CD8-positive, alpha-beta memory T cell (primary cell): ENCODE measurements around the gene ARHGAP26. TPM values are rescaled to one million over a fixed set of nuclear protein-coding genes. Genes with fewer than 3 reads are reported as not detected.
"Not testable (repeated sequence)": the region's sequence is repeated elsewhere in the genome, so short reads cannot be mapped to it uniquely, and the experiment has no call there.

Experiments used
- CTCF ChIA-PET: fragments of 350-600 bp; sonication (Branson Sonifier 250); formaldehyde crosslinking; loops from one replicate; lab custom pipeline; 2021; ENCODE audit warnings: antibody characterized with exemption; lab: Charles Lee
- POLR2A ChIA-PET: fragments of 350-600 bp; sonication (Branson Sonifier 250); formaldehyde crosslinking; loops from one replicate; lab custom pipeline; 2021; ENCODE audit warnings: antibody characterized with exemption; lab: Charles Lee
- DNase-seq, 5 donors: peaks; one replicate each; pipeline versions ENCODE4 v3.0.0 to v3.0.0-alpha.2; 2020 to 2022; ENCODE audit warnings: mixed read lengths in 1 of 5
- H3K27ac ChIP-seq: one replicate; pipeline ENCODE4 v1.7.0; 2013; ENCODE audit warnings: low read depth, mild to moderate bottlenecking, low read length, moderate library complexity
- H3K27me3 ChIP-seq: 2 replicates; pipeline ENCODE4 v1.7.0; 2013; ENCODE audit warnings: low read length, mild to moderate bottlenecking; ENCODE audit not compliant: insufficient read depth, poor library complexity, severe bottlenecking
- H3K36me3 ChIP-seq: 2 replicates; pipeline ENCODE4 v1.7.0; 2013; ENCODE audit warnings: mild to moderate bottlenecking, low read length, moderate library complexity; ENCODE audit not compliant: insufficient read depth
- H3K4me1 ChIP-seq: 2 replicates; pipeline ENCODE4 v1.7.0; 2013; ENCODE audit warnings: mild to moderate bottlenecking, low read length, moderate library complexity; ENCODE audit not compliant: insufficient read depth
- H3K4me3 ChIP-seq: 2 replicates; pipeline ENCODE4 v1.7.0; 2013; ENCODE audit warnings: mild to moderate bottlenecking, low read length
- H3K9me3 ChIP-seq: 2 replicates; pipeline ENCODE4 v1.7.0; 2013; ENCODE audit warnings: mild to moderate bottlenecking, low read length
- H3K27ac Mint-ChIP-seq, 8 donors: one replicate each; pipeline ENCODE4 v1.8.0; 2020 to 2021; ENCODE audit warnings: mixed read lengths in 8 of 8, mild to moderate bottlenecking in 6 of 8, inconsistent platforms in 3 of 8, moderate library complexity in 3 of 8
- H3K27me3 Mint-ChIP-seq, 2 donors: one replicate each; pipeline ENCODE4 v1.8.0; 2020 to 2021; ENCODE audit warnings: mixed read lengths in 2 of 2, mild to moderate bottlenecking in 1 of 2, moderate library complexity in 1 of 2
- H3K36me3 Mint-ChIP-seq, 3 donors: one replicate each; pipeline ENCODE4 v1.8.0; 2020 to 2021; ENCODE audit warnings: mixed read lengths in 3 of 3, inconsistent platforms in 1 of 3, mild to moderate bottlenecking in 1 of 3
- H3K4me1 Mint-ChIP-seq, 3 donors: one replicate each; pipeline ENCODE4 v1.8.0; 2020 to 2021; ENCODE audit warnings: mixed read lengths in 3 of 3, inconsistent platforms in 1 of 3, mild to moderate bottlenecking in 1 of 3
- H3K4me3 Mint-ChIP-seq, 7 donors: one replicate each; pipeline ENCODE4 v1.8.0; 2020 to 2021; ENCODE audit warnings: mixed read lengths in 7 of 7, mild to moderate bottlenecking in 6 of 7, moderate library complexity in 4 of 7, inconsistent platforms in 2 of 7
- H3K9me3 Mint-ChIP-seq, 5 donors: one replicate each; pipeline ENCODE4 v1.8.0; 2020 to 2022; ENCODE audit warnings: mixed read lengths in 5 of 5, mild to moderate bottlenecking in 3 of 5, moderate library complexity in 2 of 5, inconsistent platforms in 1 of 5
- polyA plus RNA-seq: library from polyadenylated mRNA; unstranded; fragments of 300-500 nt; fragmentation: Illumina TruSeq; gene quantifications from one replicate; pipeline ENCODE4 v1.2.3, GENCODE V29; 2021
- total RNA-seq, 2 experiments: library from RNA; stranded (reverse); gene quantifications; one replicate each; pipeline ENCODE4 v1.2.3, GENCODE V29; 2021

Gene ARHGAP26
- total and polyA plus RNA-seq, 3 experiments from 2014 or later: 16.7 to 37.1 (median 19.7) TPM

DNA sequence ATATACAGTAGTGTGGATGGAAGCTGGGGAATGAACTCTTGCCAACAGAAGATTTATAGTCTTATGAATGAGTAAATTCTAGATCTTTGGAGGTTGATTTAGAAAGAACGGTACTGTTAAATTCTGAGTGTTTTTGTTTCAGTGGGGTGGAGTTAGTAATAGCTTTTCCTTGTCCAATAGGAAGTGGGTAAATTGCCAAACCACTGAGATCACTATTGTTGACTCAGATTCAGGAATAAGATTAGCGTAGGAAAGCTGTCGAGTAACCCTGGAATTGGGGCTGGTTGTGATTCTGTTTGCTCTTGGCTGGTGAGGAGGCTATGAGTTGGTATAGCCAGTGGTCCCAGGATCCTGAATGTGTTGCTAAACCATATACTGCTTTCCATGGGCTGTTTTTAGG is 155.6 kb downstream of the ARHGAP26 start:
- Histone ChIP-seq H3K4me1 (peaks cover 26% of the 10 kb centered on the region), H3K27me3 (no peaks in the 10 kb centered on the region), H3K4me3 (no peak overlapping the region), H3K36me3 (no peaks in the 10 kb centered on the region), H3K27ac (no peak overlapping the region), H3K9me3 (no peaks in the 10 kb centered on the region)
- DNase-seq: no peak
- POLR2A ChIA-PET: no interaction called here
- Mint-ChIP-seq H3K27ac (peak overlapping the region; percentile 59 to 93 (median 83)), H3K27me3 (peaks cover 0 to 1% of the 10 kb centered on the region in 2 donors), H3K4me1 (peaks cover 66 to 83% (median 82%) of the 10 kb centered on the region in 3 donors), H3K36me3 (peaks cover 8 to 21% (median 14%) of the 10 kb centered on the region in 3 donors), H3K4me3 (peak overlapping the region in 1 of 7 donors; percentile 12), H3K9me3 (no peaks in the 10 kb centered on the region)
- CTCF ChIA-PET: interaction anchor here (2.1 kb wide), 1 partner anchor 83 kb away, joined by 8 read pairs; no protein-coding TSS in a partner anchor

DNA sequence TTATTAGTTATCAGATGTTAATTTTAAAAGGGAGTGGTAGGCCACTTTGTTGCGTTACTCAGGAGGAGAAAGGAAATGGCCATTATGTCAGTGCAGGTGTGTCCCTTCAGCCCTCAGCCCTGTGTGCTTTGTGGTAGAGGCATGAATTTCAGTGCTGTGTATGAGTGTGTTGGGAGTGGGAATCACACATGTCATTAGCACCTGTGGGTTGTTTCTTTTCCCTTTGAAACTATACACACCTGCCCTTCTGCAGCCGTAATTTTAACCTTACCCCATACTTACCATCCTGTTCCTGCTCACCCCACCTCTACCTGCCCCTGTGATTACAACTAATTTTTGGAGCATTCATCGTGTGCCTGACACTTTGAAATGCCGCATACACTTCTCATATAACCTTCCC is 156.4 kb downstream of the ARHGAP26 start:
- no peak overlapping the region for H3K4me3 Mint-ChIP-seq
- POLR2A ChIA-PET: no interaction called here
- Histone ChIP-seq H3K27ac (no peak overlapping the region), H3K36me3 (no peaks in the 10 kb centered on the region), H3K9me3 (no peaks in the 10 kb centered on the region), H3K4me3 (no peak overlapping the region), H3K4me1 (peaks cover 26% of the 10 kb centered on the region), H3K27me3 (no peaks in the 10 kb centered on the region)
- H3K4me1 Mint-ChIP-seq: peaks cover 72 to 89% (median 89%) of the 10 kb centered on the region in 3 donors
- no peak for DNase-seq
- peaks cover 5 to 26% (median 14%) of the 10 kb centered on the region in 3 donors for H3K36me3 Mint-ChIP-seq
- peaks cover 0 to 1% of the 10 kb centered on the region in 2 donors for H3K27me3 Mint-ChIP-seq
- H3K27ac Mint-ChIP-seq: peak overlapping the region; percentile 22 to 93 (median 78)
- no peaks in the 10 kb centered on the region for H3K9me3 Mint-ChIP-seq
- CTCF ChIA-PET: interaction anchor here (2.1 kb wide), 1 partner anchor 82 kb away, joined by 8 read pairs; no protein-coding TSS in a partner anchor

DNA sequence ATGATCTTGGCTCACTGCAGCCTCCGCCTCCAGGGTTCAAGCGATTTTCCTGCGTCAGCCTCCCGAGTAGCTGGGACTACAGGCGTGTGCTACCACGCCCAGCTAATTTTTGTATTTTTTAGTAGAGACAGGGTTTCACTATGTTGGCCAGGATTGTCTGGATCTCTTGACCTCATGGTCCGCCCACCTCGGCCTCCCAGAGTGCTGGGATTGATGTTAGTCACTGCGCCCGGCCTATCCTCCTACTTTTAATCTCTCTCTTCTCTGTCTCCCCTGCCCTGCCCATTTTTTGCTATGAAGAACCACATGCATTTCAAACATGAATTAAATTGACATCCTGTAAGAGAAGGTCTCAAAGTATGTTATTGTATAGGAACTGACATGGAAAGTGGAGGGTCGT is 158.8 kb downstream of the ARHGAP26 start:
- Mint-ChIP-seq H3K4me3 (peak overlapping the region in 1 of 7 donors; percentile 8), H3K36me3 (peaks cover 17 to 48% (median 21%) of the 10 kb centered on the region in 3 donors), H3K4me1 (peaks cover 73 to 77% (median 76%) of the 10 kb centered on the region in 3 donors), H3K27ac (peak overlapping the region; percentile 86 to 97 (median 95))
- POLR2A ChIA-PET, H3K4me3 ChIP-seq, H3K9me3 ChIP-seq, CTCF ChIA-PET, DNase-seq, H3K27me3 ChIP-seq, H3K27me3 Mint-ChIP-seq, H3K9me3 Mint-ChIP-seq: not testable (repeated sequence)
- Histone ChIP-seq H3K36me3 (peaks cover 16% of the 10 kb centered on the region), H3K27ac (peak overlapping the region; percentile 40), H3K4me1 (peaks cover 25% of the 10 kb centered on the region)

DNA sequence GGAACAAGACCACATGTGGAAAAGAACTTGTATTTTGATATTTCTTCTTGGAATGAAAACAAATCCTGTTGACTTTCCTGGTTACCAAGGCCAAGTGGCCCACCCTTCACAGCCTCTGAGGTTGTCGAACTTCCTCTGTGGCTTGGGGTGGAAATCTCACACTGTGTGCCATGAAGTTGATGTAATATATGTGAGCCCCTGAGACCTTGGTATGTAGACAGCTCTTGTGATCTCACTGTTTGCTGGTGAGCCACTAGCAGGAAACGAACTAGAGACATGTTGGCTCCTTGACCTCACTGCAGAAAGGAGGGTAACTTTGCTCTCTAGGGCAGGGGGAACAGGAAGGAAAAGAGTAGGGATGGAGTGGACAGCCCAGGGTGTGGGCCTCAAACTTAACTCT is 159.4 kb downstream of the ARHGAP26 start:
- H3K36me3 Mint-ChIP-seq: peaks cover 16 to 51% (median 17%) of the 10 kb centered on the region in 3 donors
- peak; percentile 1 to 73 (median 26) for DNase-seq
- H3K9me3 Mint-ChIP-seq: no peaks in the 10 kb centered on the region
- peak overlapping the region in 5 of 7 donors; percentile 31 to 68 (median 59) for H3K4me3 Mint-ChIP-seq
- Histone ChIP-seq H3K4me1 (peaks cover 20% of the 10 kb centered on the region), H3K27me3 (no peaks in the 10 kb centered on the region), H3K27ac (peak overlapping the region; percentile 40), H3K9me3 (no peaks in the 10 kb centered on the region), H3K4me3 (no peak overlapping the region), H3K36me3 (peaks cover 16% of the 10 kb centered on the region)
- POLR2A ChIA-PET: no interaction called here
- H3K4me1 Mint-ChIP-seq: peaks cover 70 to 77% (median 74%) of the 10 kb centered on the region in 3 donors
- H3K27ac Mint-ChIP-seq: peak overlapping the region; percentile 86 to 97 (median 95)
- H3K27me3 Mint-ChIP-seq: peaks cover 0 to 1% of the 10 kb centered on the region in 2 donors
- CTCF ChIA-PET: no interaction called here

DNA sequence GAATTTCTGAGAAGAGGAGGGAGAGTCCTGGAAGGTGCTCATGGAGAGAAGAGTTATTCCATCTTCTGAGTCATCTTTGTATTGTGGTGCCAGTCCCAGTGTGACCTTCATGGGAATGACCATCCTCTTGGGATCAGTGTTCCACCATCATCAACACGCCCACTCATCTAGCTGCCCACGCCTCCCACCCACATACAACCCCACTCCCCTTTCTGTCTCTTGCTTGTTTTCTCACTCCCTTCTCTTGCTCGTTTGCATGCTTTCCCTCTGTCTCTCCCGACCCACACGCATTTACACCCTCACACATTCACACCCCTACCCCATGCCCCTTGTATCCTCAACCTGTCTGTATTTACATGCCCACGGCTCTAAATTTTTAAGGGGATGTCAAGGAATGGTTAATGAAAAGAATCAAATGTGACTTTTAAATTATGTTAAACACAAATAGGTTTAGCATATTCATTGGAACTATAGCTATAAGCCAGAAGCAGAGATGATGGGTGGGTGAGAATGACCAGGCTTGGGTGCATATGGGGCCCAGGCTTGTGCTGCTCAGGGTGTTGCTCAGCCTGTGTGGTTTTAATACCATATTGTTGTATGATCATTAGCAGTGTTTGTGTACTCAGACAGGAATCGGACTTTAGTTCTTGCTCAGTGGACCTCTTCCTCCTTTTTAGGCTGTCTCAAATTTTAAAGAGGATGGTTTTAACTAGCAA is 160.4 kb downstream of the ARHGAP26 start:
- ChIA-PET CTCF (interaction anchor here (1.3 kb wide), 1 partner anchor 9 kb away, joined by 3 read pairs; no protein-coding TSS in a partner anchor), POLR2A (no interaction called here)
- DNase-seq: no peak
- Mint-ChIP-seq H3K9me3 (no peaks in the 10 kb centered on the region), H3K4me3 (peak overlapping the region in 2 of 7 donors; percentile 59 to 68), H3K27me3 (peaks cover 0 to 1% of the 10 kb centered on the region in 2 donors), H3K36me3 (peaks cover 10 to 49% (median 19%) of the 10 kb centered on the region in 3 donors), H3K27ac (peak overlapping the region; percentile 86 to 97 (median 95)), H3K4me1 (peaks cover 67 to 74% (median 71%) of the 10 kb centered on the region in 3 donors)
- no peaks in the 10 kb centered on the region for H3K27me3 ChIP-seq
- no peaks in the 10 kb centered on the region for H3K9me3 ChIP-seq
- peaks cover 15% of the 10 kb centered on the region for H3K4me1 ChIP-seq
- H3K27ac ChIP-seq: peak overlapping the region; percentile 13
- peaks cover 16% of the 10 kb centered on the region for H3K36me3 ChIP-seq
- no peak overlapping the region for H3K4me3 ChIP-seq

DNA sequence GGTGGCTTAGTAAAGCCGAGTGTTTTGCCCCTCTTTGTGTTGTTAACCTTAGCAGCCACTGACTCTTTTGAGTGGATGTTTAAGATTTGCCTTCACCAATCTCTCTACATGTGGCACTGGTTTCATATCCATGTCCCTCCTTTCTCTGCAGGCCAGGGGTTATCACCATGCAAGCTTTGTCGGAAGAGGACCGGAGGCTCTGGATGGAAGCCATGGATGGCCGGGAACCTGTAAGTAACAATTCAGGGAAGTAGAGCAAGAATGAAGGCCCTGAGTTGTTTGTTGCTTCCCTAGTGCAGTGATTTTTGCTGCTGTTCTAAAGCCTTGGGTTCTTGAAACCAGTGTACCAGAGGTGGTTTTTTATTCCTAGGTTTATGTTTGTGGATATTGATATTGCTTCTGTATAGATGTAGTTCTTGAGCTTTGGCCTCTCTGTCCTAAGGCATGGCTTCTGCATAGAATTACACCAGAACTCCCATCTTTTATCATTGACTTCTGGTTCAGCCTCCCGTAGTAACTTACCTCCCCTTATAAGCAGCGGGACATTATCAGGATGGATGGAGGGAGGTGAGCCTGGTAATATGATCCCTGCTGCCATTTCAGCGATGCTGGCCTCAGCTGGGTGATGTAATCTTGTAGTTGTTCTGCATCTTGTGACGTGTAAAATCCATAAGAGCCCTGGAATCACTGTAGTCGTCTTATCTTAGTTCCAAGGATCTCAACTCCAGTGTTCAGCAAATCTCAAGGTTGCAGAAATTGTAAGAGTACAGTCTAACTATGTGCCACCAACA is 161.9 kb downstream of the ARHGAP26 start:
- Mint-ChIP-seq H3K4me3 (no peak overlapping the region), H3K9me3 (no peaks in the 10 kb centered on the region), H3K36me3 (peaks cover 12 to 51% (median 20%) of the 10 kb centered on the region in 3 donors), H3K27ac (peak overlapping the region in 7 of 8 donors; percentile 41 to 97 (median 91)), H3K27me3 (no peaks in the 10 kb centered on the region), H3K4me1 (peaks cover 66 to 72% (median 70%) of the 10 kb centered on the region in 3 donors)
- H3K4me3 ChIP-seq: no peak overlapping the region
- H3K36me3 ChIP-seq: peaks cover 16% of the 10 kb centered on the region
- ChIA-PET CTCF (interaction anchor here (1.4 kb wide), 1 partner anchor 10 kb away, joined by 4 read pairs; no protein-coding TSS in a partner anchor), POLR2A (no interaction called here)
- H3K27me3 ChIP-seq: no peaks in the 10 kb centered on the region
- H3K4me1 ChIP-seq: peaks cover 16% of the 10 kb centered on the region
- H3K9me3 ChIP-seq: no peaks in the 10 kb centered on the region
- H3K27ac ChIP-seq: no peak overlapping the region
- DNase-seq: no peak

DNA sequence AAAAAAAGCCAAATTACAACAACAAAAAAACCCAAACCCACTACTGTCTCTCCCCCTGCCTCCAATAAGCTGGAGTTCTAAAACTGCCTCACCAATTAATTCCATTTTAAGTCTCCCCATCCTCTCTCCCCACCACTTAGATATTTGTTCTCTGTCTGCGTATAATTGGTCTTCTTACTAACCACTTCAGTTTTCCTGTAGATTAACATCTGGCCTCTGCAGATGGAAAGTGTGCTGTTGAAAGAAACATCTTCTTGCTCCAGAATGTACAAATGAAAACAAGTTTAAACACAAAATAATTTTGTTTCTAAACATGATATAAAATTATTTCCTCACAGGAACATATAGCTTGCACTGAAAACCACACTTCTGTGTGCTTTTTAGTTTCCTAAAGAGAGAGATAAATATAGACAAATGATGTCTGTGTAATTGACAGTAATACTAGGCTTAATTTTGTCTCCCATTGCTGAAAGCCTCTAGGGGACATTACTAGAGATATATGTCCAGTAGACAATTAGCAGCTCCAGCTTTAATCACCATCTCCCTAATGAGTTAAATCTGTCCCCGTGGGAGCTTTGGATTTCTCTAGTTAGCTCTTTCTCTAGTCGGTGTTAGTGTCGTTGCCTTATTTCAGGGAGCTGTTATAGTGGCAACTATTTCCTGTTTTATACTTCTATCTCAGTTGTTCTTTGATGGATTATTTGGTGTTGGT is 164.0 kb downstream of the ARHGAP26 start:
- peaks cover 16% of the 10 kb centered on the region for H3K36me3 ChIP-seq
- H3K4me1 ChIP-seq: peaks cover 16% of the 10 kb centered on the region
- no peak overlapping the region for H3K4me3 ChIP-seq
- Mint-ChIP-seq H3K4me3 (no peak overlapping the region), H3K9me3 (no peaks in the 10 kb centered on the region), H3K36me3 (peaks cover 13 to 52% (median 18%) of the 10 kb centered on the region in 3 donors), H3K27me3 (no peaks in the 10 kb centered on the region), H3K4me1 (peaks cover 60 to 69% (median 61%) of the 10 kb centered on the region in 3 donors), H3K27ac (peak overlapping the region in 7 of 8 donors; percentile 8 to 87 (median 41))
- ChIA-PET POLR2A (interaction anchor here (1.0 kb wide), 1 partner anchor 471 kb away, joined by 3 read pairs; no protein-coding TSS in a partner anchor), CTCF (interaction anchor here (0.7 kb wide), 1 partner anchor 12 kb away, joined by 4 read pairs; no protein-coding TSS in a partner anchor)
- H3K27ac ChIP-seq: no peak overlapping the region
- no peak for DNase-seq
- no peaks in the 10 kb centered on the region for H3K9me3 ChIP-seq
- H3K27me3 ChIP-seq: no peaks in the 10 kb centered on the region
